Activated CD8-positive, alpha-beta memory T cell treated with anti-CD3 and anti-CD28 coated beads for 1 hour (primary cell): ENCODE data around the gene CEACAM16.
"Not testable (repeated sequence)": the region's sequence is repeated elsewhere in the genome, so short reads cannot be mapped to it uniquely, and the experiment has no call there.

ENCODE experiments used
- DNase-seq, 2 donors: peaks; one replicate each; pipeline ENCODE4 v3.0.0-alpha.2; 2020; ENCODE audit warnings: low read depth in 1 of 2; ENCODE audit errors: extremely low read depth in 1 of 2

CEACAM16 gene

DNA sequence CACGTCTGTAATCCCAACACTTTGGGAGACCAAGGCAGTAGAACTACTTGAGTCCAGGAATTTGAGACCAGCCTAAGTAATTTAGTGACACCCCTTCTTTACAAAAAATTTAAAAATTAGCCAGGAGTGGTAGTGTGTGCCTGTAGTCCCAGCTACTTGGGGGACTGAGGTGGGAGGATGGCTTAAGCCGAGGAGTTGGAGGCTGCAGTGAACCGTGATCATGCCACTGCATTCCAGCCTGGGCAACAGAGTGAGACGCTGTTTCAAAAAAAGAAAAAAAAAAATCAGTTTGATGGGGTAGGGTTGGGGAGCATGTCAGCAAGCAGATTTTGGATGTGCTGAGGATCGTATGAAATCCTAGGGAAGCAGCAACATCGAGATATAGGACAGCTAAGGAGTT is 23.4 kb upstream of the CEACAM16 start:
- DNase-seq: no peak

DNA sequence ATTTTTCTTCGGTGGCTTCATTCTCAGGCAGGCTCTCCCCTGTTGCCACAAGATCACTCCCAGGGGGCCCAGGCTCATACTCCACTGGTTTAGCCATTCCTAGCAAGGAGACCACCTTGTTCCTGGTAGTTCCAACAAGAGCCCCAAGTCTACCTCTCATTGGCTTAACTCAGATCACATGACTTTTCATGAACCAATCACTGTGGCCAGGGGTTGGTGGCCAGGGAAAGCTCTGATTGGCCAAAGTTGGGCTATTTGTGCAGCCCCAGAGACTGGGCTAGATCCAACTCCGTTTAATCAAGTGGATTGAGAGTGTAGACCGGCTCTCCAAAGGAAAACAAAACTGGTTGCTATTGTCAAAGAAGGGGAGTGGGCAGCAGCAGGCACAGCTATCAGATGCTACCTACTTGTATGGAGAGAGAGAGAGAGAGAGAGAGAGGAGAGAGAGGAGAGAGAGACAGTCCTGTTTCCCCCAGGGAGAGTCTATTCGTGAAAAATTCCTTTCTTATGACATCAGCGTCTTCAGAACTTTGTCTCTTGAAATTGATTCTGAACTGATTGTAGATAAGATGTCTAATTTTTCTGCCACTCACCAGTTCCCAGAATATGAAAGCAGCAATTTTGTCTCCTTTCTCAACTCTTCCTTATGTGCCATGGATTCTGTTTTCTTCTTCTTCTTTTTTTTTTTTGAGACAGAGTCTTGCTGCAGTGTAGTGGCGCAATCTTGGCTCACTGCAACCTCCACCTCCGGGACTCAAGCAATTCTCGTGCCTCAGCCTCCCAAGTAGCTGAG is 21.7 kb upstream of the CEACAM16 start:
- DNase-seq: no peak

DNA sequence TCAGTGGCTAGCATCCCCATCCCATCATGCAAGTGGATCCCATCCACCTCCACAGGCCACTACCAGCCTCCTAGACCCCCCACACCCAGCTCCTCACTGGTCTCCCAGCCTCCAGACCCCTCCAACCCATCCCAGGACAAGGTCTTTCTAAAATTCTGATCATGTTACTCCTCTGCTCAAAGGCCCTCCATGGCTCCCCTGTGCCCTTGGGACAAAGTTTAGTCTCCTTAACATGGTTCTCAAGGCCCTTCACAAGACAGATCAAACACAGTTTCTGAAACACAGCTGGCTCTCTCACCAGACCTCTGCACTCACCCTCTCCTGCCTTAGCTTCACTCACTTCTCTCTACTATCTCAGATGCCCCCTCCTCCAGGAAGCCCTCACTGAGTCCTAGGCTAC is 18.4 kb upstream of the CEACAM16 start:
- no peak for DNase-seq

DNA sequence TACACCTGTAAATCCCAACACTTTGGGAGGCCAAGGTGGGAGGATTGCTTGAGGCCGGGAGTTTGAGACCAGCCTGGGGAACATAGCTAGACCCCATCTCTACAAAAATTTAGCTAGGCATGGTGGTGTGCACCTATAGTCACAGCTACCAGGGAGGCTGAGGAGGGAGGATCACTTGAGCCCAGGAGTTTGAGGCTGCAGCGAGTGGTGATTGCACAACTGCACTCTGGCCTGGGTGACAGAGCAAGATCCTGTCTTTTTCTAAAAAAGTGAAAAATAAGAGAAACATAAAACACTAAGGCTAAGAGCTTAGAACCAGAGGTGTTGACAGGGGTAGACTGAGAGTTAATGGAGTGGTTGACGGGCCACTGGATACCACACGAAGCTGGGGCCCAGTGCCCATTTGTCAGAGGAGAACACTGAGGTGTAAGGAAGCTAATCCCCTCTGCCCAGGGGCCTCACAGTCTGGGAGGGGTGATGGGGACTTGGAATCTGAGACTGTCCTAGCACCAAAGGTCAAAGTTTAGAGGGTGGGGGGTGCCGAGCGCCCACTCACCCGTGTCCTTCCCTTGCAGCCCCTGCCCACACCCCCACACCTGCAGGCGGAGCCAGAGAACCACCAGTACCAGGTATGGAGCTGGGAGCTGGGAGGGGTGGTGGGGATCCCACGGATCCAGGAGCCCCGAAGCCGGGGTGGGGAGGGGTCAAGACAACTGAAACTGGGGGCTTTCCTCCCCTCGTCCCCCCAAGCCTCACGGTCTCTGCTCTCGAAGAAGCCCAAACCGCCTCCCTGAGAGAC is 16.8 kb upstream of the CEACAM16 start:
- no peak for DNase-seq

DNA sequence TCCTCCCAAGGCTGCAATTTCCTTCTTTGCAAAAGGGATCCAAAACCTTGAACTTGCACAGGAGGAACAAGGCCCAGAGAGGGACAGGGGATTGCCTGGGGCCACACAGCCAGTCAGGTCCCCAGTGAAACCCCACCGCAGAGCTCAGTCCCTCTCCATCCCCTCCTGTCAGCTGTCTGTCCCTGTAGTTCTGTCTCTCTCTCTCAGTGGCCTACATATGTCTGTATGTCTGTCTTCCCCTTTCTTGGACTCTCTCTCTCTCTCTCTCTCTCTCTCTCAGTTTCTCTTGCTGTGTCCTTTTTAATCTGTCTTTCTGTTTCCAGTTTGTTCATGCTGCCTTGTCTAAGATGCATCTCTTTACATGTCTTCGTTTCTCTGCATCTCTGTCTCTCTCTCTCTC is 16.1 kb upstream of the CEACAM16 start:
- DNase-seq: no peak

DNA sequence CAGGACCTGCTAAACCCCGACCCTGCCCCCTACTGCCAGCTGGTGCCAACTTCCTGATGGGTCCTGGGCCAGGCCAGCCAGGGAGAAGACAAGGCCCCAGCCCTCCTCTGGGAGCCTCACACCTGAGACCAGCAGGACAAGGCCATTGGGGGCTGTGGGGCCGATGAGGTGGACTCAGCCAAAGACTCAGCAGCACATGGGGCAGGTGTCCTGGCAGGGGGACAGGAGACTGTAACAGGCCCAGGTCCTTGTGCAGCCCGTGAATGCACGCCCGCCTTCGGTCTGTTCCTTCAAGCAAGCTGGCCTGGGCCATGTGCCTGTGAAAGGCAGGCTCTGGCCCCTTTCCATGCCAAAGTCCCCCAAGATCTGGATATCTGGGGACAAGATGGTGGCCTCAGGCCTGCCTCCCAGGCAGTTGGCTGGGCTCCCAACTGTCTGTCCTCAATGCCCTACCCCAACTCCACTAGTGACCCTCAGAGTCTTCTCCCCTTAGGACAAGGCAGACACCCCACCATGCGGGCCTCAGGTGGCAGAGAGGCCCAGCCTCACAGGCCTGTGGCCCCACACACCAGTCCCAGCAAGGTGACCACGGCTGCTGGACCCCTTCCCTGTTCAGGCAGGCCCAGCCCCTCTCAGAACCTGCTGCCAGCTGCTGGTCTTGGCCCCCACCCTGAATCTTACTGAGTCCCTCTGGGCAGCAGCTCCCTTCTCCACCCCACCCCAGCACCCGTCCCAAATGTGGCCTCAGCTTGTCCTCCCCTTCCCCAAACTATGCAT is 15.3 kb upstream of the CEACAM16 start:
- DNase-seq: no peak

DNA sequence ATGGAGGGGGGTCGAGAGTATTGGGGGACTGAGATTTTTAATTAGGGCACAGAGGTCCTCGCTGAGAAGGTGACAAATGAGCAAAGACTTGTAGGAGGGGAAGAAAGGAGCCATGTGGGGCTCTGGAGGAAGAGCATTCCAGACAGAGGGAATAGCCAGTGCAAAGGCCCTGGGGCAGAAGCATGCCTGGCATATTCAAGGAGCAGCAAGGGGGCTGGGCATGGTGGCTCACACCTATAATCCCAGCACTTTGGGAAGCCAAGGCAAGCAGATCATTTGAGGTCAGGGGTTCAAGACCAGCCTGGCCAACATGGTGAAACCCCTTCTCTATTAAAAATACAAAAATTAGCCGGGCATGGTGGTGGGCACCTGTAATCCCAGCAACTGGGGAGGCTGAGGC is 14.6 kb upstream of the CEACAM16 start:
- not testable (repeated sequence) for DNase-seq

DNA sequence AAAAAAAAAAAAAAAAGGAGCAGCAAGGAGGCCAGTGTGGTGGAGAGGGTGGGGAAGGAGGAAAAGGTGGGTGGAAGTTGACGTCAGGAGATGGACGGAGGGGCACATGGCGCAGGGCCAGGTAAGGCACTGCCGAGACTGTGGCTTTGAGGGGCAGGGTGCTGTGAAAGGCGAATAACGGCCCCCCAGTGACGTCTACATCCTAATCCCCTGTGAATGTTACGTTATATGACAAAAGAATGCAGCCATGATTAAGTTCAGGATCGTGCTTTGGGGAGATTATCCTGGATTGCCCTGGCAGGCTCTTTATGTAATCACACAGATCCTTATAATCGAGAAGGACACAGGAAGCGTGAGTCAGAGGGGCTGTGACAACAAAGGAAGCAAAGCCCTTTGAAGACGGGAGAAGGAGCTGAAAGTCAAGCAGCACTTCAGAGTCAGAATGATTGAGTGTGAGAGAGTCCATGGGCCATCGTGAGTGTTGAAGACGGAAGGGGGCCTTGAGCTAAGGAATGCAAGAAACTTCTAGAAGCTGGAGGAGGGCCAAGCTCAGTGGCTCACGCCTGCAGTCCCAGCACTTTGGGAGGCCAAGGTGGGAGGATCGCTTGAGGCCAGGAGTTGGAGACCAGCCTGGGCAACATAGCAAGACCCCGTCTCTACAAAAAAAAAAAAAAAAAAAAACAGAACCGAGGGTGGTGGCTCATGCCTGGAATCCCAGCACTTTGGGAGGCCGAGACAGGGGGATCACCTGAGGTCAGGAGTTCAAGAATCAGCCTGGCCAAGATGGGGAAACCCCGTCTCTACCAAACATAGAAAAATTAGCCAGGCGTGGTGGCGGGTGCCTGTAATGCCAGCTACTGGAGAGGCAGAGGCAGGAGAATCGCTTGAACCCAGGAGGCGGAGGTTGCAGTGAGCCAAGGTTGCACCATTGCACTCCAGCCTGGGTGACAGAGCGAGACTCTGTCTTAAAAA is 13.8 kb upstream of the CEACAM16 start:
- DNase-seq: no peak

DNA sequence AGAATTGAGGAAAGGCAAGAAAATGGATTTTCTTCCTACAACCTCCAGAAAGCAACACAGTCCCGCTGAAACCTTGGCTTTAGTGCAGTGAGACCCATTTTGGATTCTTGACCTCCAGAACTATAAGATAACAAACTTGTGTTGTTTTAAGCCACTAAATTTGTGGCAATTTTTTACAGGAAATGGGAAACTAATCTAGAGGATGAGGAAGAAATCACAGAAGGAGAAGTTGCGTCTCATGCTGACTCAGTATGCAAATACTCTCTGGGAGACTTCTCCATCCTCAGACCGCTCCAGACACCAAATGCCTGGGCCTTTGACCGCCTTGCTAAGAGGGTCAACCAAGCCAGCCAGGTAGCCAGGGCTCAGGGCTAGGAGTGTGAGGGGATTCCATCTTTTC is 13.1 kb upstream of the CEACAM16 start:
- no peak for DNase-seq

DNA sequence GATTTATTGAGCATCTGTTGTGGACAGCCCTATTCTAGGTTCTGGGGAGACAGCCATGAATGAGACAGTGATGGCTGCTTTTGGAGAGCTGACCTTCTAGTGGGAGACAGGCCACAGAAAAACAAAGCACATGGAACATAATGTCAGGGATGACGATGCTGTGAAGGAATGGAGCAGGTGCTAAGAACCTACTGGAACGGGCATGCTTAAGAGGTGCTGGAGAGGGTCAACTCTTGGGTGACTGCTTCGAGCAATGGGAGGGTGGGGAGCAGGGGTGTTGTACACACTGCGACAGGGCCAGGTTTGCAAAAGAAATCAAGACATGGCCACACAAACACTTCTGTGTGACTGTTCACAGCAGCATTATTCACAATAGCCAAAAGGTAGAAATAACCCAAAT is 12.1 kb upstream of the CEACAM16 start:
- DNase-seq: no peak

DNA sequence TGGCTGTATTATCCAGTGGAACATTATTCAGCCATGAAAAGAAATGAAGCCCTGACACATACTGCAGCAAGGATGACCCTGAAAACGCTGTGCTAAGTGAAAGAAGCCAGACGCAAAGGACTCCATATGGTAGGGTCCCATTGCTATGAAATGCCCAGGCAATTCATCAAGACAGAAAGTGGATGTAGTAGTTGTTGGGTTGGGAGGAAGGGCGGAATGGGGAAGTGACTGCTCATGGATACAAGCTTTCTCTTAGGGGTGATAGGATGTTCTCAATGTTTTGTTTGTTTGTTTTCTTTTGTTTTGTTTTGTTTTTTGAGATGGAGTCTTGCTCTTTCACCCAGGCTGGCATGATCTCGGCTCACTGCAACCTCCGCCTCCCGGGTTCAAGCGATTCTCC is 11.1 kb upstream of the CEACAM16 start:
- DNase-seq: no peak

DNA sequence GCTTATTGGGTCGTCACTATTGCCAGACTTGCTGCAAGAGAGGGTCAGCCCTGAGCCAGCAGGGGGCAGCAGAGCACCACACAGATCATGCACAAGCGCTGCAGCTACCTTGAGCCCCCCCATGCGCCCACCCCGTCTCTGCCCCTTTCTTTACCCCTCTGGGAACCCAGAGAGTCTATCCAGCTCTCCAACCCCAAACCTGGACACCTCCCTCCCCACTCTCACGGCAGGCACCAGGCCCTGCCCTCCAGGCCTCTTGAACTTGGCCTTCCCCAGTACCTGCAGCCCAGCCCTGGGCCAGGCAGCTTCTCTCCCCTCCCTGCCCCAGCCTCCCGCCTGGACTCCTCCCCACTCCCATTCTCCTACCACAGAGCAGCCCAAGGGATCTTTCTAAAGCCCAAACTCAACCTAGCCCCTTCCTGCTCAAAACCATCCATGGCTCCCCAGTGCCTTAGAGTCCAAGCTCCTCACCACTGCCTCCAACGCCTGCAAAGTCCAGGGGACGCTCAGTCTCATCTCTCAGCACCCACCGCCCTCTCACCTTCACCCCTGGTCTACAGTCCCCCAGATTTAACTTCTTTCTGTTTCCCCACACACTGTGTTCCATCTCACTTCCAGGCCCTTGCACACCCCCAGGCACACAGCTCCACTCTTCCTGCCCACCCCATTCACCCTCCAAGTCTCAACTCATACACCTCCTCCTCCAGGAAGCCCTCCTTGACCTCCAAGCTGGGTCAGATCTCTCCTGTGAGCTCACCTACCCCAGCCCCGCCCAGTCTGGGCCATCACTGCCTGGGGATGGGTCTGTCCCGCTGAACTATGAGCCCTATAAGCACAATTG is 9.4 kb upstream of the CEACAM16 start:
- DNase-seq: peak; percentile 53 to 74

DNA sequence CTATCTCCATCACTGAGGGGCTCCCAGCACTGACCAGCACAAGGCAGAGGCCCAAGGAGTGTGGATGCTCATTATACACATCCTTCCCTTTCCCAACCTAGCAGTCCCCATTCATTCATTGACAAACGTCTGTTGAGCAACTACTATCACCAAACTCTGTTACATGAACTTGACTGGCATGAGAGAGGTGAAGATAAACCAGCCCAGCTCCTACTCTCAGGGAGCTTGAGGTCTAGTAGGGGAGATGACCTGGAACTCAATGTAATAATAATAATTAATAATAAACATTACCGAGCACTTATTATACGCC is 8.9 kb upstream of the CEACAM16 start:
- no peak for DNase-seq

DNA sequence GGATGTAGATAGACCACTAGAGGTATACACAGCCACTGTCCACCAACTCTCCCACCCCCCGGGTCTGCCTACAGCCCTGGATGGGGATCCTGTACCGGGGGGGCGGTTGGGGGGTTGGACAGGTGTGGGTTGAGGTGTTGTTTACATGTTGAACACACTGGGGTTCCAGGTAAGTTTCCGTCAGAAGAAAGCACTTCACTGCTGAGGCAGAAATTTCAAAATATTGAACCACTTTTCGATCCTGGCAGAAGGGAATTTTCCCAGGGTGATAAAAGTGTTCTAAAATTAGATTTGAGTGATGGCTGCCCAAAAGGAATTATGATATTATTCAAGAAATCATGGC is 6.6 kb upstream of the CEACAM16 start:
- no peak for DNase-seq

DNA sequence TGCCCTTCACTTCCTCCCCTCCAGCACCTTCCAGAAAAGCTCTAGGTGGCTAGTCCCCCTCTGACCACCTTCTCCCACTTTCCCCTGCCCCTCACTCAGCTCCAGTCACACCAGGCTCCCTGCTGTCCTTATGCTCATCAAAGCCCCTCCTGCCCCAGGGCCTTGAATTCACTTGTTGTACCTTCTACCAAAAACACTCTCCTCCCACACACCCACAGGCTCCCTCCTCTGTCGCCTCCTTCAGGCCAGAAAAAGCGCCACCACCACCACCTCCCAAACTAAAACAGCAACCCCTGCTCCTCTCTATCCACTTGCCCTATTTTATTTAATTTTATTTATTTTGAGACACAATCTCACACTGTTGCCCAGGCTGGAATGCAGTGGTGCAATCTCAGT is 4.8 kb upstream of the CEACAM16 start:
- no peak for DNase-seq

DNA sequence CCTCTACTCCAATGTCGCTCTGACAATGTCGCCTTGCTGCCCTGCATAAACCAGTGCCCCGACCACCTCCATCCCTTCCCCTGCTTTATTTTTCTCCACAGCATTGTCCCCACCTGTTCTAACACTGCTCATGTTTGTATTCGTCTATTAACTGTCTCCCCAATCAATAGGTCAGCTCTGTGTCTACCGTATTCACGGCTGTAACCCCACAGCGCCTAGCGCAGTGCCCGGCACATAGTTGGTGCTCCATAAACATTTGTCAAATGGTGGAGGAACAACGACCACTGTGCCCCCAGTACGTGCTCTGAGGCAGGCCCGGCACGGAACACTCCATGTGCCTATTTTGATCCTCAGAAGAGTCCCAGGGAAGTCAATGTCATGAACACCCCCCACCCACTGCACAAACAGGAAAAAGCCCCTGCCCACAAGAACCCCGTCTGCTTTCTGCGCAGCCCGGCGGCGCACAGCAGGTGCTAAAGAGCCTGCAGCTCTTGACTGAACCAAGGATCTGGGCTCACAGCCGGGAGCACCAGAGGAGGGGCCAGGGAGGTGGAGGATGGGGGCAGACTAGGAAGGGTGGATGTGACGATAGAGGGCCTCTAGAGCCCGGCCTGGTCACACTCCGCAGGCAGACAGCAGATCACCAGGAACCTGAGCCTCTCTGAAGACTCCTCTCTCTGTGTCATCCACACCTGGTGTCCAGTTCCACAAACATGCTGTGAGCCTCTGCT is 1.8 kb upstream of the CEACAM16 start:
- no peak for DNase-seq

DNA sequence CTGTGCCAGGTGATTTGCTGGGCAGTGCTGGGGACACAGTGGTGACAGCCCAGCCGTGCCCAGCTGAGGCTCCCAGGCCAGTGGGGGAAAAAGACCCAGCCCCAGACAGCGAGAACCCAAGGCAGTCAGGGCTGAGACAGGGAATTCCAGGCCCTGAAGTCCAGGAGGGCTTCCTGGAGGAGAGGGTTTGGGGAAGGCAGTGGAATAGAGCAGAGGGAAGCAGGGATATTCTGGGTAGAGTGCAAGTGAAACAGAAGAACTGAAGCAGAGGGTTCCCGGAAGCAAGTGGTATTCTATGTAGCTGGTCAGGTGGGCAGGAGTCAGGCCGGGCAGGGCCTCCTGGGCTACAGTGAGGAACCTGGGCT is 1.3 kb upstream of the CEACAM16 start:
- DNase-seq: no peak

DNA sequence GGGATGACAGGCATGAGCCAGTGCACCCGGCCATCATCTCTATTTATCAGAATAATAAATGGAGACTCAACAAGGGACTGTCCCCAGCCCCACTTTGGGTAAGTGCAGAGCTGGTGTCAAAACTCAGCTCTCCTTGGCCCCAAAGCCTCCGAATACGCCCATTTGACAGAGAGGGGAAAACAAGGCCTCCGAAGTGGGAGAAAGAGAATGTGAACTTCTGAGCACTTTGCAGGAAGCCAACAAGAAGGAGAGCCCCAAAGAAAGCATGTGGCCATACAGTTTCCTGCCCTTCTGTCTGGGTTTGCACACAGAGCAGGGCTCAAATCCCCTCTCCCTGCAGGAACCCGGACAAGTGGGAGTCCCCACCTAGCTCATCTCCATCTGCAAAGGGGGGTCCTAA is 1.6 kb downstream of the CEACAM16 start:
- no peak for DNase-seq

DNA sequence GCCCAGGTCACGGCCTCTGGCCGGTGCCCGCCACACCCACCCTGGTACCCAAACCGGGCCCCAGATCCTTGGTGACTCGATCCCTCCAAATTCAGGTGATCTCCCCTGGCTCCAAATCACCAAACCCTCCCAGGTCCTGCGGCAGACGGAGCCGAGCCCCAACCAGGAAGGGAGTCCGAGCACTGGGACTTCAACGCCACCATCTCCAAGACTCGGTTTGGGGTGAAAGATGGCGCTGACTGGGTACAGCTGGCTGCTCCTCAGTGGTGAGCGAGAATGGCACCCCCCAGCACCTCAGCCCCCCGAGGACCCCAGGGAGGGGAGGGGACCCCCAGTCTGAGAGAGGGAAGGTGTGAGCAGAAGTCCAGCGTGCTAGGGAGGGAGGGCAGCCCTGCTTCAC is 2.3 kb downstream of the CEACAM16 start:
- DNase-seq: no peak
